Lower leg skin (tissue), 4 donors: ENCODE data around the gene MMP10. TPM values are rescaled to one million over a fixed set of nuclear protein-coding genes. Genes with fewer than 3 reads are reported as not detected.
"Not testable (repeated sequence)": the region's sequence is repeated elsewhere in the genome, so short reads cannot be mapped to it uniquely, and the experiment has no call there.

Experiments used
- DNase-seq, 2 donors: peaks; one replicate each; pipeline ENCODE4 v3.0.0-alpha.2; 2019; ENCODE audit warnings: low spot score in 2 of 2
- H3K4me3 ChIP-seq: fragments of 200-600 bp; sonication (generic); 2 replicates; pipeline ENCODE4 v1.5.1; 2017; ENCODE audit warnings: mild to moderate bottlenecking, low read depth; ENCODE audit not compliant: poor library complexity, severe bottlenecking
- POLR2A ChIP-seq, 2 donors: fragments of 450-650 bp; IDR thresholded peaks; one replicate each; pipeline ENCODE4 v1.6.1; 2016 to 2017; ENCODE audit warnings: antibody characterized with exemption in 2 of 2, mild to moderate bottlenecking in 1 of 2, moderate library complexity in 1 of 2
- WGBS, 2 donors: methylation state at CpG; one replicate each; pipeline ENCODE4 v1.1.5; 2018; 5-methylcytosine and 5-hydroxymethylcytosine counted together
- intact Hi-C: fragments of 100-400 bp; cut with DNase I; formaldehyde crosslinking; loops from one replicate; pipeline ENCODE4 v1.15.0; 2023; ENCODE audit warnings: low total_unique reads
- total RNA-seq, 4 donors: library from RNA; depleted of rRNA; stranded (reverse); fragments of >200 nt; gene quantifications; one replicate each; pipeline ENCODE4 v1.1.0, GENCODE V29; 2016
- TF ChIP-seq, protein P1 (sequence below), 3 donors: fragments of 450-650 bp; IDR thresholded peaks; one replicate each; pipeline ENCODE4 v1.5.1; 2016; ENCODE audit warnings: antibody characterized with exemption in 3 of 3, mild to moderate bottlenecking in 3 of 3, moderate library complexity in 2 of 3

Gene MMP10
- total RNA-seq, 4 donors from 2014 or later = not detected

GRCh38 chr11:102753267-102753666, 27.2 kb downstream of the MMP10 start:
- 92 to 97% methylated on average over 1 of the region's 1 CpG for whole genome bisulfite sequencing, 2 donors
- no peak for DNase-seq
- TF ChIP-seq, protein P1, sequence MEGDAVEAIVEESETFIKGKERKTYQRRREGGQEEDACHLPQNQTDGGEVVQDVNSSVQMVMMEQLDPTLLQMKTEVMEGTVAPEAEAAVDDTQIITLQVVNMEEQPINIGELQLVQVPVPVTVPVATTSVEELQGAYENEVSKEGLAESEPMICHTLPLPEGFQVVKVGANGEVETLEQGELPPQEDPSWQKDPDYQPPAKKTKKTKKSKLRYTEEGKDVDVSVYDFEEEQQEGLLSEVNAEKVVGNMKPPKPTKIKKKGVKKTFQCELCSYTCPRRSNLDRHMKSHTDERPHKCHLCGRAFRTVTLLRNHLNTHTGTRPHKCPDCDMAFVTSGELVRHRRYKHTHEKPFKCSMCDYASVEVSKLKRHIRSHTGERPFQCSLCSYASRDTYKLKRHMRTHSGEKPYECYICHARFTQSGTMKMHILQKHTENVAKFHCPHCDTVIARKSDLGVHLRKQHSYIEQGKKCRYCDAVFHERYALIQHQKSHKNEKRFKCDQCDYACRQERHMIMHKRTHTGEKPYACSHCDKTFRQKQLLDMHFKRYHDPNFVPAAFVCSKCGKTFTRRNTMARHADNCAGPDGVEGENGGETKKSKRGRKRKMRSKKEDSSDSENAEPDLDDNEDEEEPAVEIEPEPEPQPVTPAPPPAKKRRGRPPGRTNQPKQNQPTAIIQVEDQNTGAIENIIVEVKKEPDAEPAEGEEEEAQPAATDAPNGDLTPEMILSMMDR (IDR thresholded peaks at IDR 0.05) = no peak
- no peak for TF ChIP-seq POLR2A (IDR thresholded peaks at IDR 0.05)
- H3K4me3 ChIP-seq = no peak overlapping the region
- intact Hi-C loops = no loop called here

DNA sequence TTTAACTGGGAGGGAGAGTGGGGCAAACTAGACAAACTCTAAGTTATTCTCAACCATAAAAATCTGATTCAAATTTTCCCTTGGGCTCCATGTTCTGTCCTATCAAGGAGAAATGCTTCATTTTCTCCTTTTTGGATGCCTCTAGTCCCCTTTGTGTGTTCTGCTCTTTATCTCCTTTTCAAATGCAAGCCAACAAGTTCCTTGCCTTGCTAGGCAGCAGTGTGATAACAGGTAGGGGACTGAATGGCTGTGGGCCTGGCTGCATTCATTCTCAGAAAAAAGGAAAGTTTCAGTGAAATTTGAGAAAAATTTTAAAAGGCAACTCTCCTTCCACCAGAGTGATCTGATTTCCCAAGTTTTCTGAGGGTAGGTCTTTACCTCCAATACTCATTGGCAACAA, 28.8 kb downstream of the MMP10 start:
- TF ChIP-seq POLR2A (IDR thresholded peaks at IDR 0.05) = no peak
- TF ChIP-seq, protein P1 (IDR thresholded peaks at IDR 0.05) = no peak
- no peak for DNase-seq
- H3K4me3 ChIP-seq = no peak overlapping the region
- intact Hi-C loops = no loop called here

GRCh38 chr11:102749101-102749722, 31.2 kb downstream of the MMP10 start:
- intact Hi-C loops = no loop called here
- no peak overlapping the region for H3K4me3 ChIP-seq
- TF ChIP-seq, protein P1 (IDR thresholded peaks at IDR 0.05) = no peak
- no peak for TF ChIP-seq POLR2A (IDR thresholded peaks at IDR 0.05)
- no peak for DNase-seq

- DNase-seq, intact Hi-C loops, H3K4me3 ChIP-seq: not testable (repeated sequence)
- 90 to 93% methylated on average over 30 of the region's 32 CpGs for WGBS, 2 donors
Observed at GRCh38 chr11:102746746-102747578, 33.5 kb downstream of the MMP10 start.

GRCh38 chr11:102734650-102735049, 45.8 kb downstream of the MMP10 start:
- no peak for DNase-seq
- intact Hi-C loops = no loop called here
- TF ChIP-seq, protein P1 (IDR thresholded peaks at IDR 0.05) = no peak
- TF ChIP-seq POLR2A (IDR thresholded peaks at IDR 0.05) = no peak
- H3K4me3 ChIP-seq = no peak overlapping the region

- 62 to 68% methylated on average over 8 of the region's 8 CpGs for WGBS, 2 donors
- H3K4me3 ChIP-seq = no peak overlapping the region
- TF ChIP-seq, protein P1 (IDR thresholded peaks at IDR 0.05) = no peak
- TF ChIP-seq POLR2A (IDR thresholded peaks at IDR 0.05) = no peak
- intact Hi-C loops = no loop called here
- no peak for DNase-seq
Observed at GRCh38 chr11:102733232-102733875, 47.1 kb downstream of the MMP10 start.

- WGBS, 2 donors = 54 to 56% methylated on average over 8 of the region's 8 CpGs
- DNase-seq, intact Hi-C loops, H3K4me3 ChIP-seq: not testable (repeated sequence)
Observed at GRCh38 chr11:102730944-102731343, 49.5 kb downstream of the MMP10 start.
